ENCODE data around the gene OLFM2. TPM values are rescaled to one million over a fixed set of nuclear protein-coding genes. Genes with fewer than 3 reads are reported as not detected.
A peak's percentile ranks its signal among the peaks of the same experiment; 100 is the strongest.

OLFM2 gene
- total and polyA plus RNA-seq, 2 experiments from 2014 or later: 58.1 to 117 TPM

GRCh38 chr19:9916719-9917118 is 19.6 kb downstream of the OLFM2 start:
- Histone ChIP-seq H3K4me3 (no peak overlapping the region), H4K20me1 (replicated peaks; ENCODE audit: insufficient read depth) (peaks cover 31% of the 10 kb centered on the region), H3K79me2 (replicated peaks; ENCODE audit: insufficient read depth) (peaks cover 42% of the 10 kb centered on the region), H3K27ac (ENCODE audit: low read depth) (0 out of 2 replicates have a peak overlapping the region, but pooled peaks have one; percentile 45), H3K27me3 (ENCODE audit: insufficient read depth) (peaks cover 8% of the 10 kb centered on the region; the same call in 1 of the 2 replicates), H3K4me1 (ENCODE audit: insufficient read depth) (peaks cover 15% of the 10 kb centered on the region), H2AFZ (no peak overlapping the region), H3K9me2 (ENCODE audit: insufficient read depth) (no peaks in the 10 kb centered on the region), H3F3A (replicated peaks; ENCODE audit: low read depth) (0 out of 2 replicates have a peak, but pooled peaks cover 4% of the 10 kb centered on the region), H3K4me2 (no peak overlapping the region), H3K36me3 (ENCODE audit: insufficient read depth) (no peaks in the 10 kb centered on the region)
- no peak for ATAC-seq
- Mint-ChIP-seq H3K27me3 (ENCODE audit: insufficient read depth, low read depth, poor library complexity) (peaks cover 19% of the 10 kb centered on the region), H3K4me1 (peaks cover 21% of the 10 kb centered on the region), H3K9me3 (no peaks in the 10 kb centered on the region; the same call in 2 of the 3 replicates), H3K4me3 (no peak overlapping the region; the same call in 2 of the 3 replicates), H3K27ac (peak overlapping the region; percentile 55), H3K36me3 (ENCODE audit: low read depth) (peaks cover 14% of the 10 kb centered on the region)
- no peak for DNase-seq (ENCODE audit: low spot score)
- TF ChIP-seq, protein P1, sequence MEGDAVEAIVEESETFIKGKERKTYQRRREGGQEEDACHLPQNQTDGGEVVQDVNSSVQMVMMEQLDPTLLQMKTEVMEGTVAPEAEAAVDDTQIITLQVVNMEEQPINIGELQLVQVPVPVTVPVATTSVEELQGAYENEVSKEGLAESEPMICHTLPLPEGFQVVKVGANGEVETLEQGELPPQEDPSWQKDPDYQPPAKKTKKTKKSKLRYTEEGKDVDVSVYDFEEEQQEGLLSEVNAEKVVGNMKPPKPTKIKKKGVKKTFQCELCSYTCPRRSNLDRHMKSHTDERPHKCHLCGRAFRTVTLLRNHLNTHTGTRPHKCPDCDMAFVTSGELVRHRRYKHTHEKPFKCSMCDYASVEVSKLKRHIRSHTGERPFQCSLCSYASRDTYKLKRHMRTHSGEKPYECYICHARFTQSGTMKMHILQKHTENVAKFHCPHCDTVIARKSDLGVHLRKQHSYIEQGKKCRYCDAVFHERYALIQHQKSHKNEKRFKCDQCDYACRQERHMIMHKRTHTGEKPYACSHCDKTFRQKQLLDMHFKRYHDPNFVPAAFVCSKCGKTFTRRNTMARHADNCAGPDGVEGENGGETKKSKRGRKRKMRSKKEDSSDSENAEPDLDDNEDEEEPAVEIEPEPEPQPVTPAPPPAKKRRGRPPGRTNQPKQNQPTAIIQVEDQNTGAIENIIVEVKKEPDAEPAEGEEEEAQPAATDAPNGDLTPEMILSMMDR (conservative IDR thresholded peaks at IDR 0.05; ENCODE audit: low read depth in 2 of 2): no peak

DNA sequence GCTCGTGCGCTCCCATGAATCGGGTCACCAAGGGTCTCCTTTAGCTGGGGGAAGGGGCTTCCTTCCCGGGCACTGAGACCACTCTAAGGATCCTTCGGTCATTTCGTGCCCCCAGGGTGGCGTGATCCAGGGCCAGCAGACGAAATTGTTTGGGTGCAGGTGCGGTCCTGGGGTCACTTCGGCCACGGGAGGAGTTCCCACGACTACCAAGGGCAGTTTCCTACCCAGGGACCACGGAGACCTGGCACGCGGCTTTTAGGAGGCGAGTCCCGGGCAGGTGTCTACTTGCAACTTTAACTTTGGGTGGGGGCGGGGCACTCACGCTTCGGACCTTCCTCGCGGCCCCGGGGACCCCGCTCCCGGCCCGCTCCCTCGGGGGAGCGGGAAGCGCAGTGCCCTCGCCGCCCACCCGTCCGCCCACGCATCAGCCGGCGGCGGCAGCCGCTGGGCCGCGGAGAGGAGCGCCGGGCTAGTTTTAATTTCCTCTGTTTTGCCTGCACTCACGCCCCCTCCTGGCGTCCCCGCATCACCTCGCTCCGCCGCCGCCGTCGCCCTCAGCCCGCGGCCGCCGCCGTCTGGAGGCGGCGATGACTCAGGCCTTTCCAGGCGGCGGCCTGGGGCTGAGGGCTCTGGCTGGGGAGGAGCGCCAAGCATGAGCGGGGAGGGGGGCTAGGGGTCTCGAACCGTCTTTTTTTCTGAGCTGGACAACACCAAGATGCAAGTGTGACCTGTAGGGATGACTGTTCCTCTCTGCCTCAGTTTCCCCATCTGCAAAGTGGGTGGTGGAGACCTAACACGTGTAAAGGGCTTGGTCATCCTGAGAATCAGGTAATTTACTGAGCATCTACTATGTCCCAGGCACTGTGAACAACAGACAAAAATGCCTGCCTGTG is 21.8 kb downstream of the OLFM2 start:
- Mint-ChIP-seq H3K27me3 (ENCODE audit: insufficient read depth, low read depth, poor library complexity) (peaks cover 19% of the 10 kb centered on the region), H3K4me1 (peaks cover 22% of the 10 kb centered on the region), H3K9me3 (no peaks in the 10 kb centered on the region; the same call in 2 of the 3 replicates), H3K4me3 (peak overlapping the region; percentile 75), H3K36me3 (ENCODE audit: low read depth) (peaks cover 10% of the 10 kb centered on the region; the same call in 2 of the 3 replicates), H3K27ac (peak overlapping the region; percentile 83)
- Histone ChIP-seq H3K79me2 (replicated peaks; ENCODE audit: insufficient read depth) (peaks cover 45% of the 10 kb centered on the region), H3K27ac (ENCODE audit: low read depth) (peak overlapping the region; percentile 80), H3F3A (replicated peaks; ENCODE audit: low read depth) (0 out of 2 replicates have a peak, but pooled peaks cover 4% of the 10 kb centered on the region), H3K4me2 (peak overlapping the region; percentile 99), H4K20me1 (replicated peaks; ENCODE audit: insufficient read depth) (peaks cover 35% of the 10 kb centered on the region), H3K4me1 (ENCODE audit: insufficient read depth) (peaks cover 15% of the 10 kb centered on the region), H3K4me3 (peak overlapping the region; percentile 79), H3K9me2 (ENCODE audit: insufficient read depth) (no peaks in the 10 kb centered on the region), H3K36me3 (ENCODE audit: insufficient read depth) (no peaks in the 10 kb centered on the region), H2AFZ (peak overlapping the region; percentile 84; the same call in 1 of the 2 replicates), H3K27me3 (ENCODE audit: insufficient read depth) (peaks cover 8% of the 10 kb centered on the region; the same call in 1 of the 2 replicates)
- peak; percentile 92 for DNase-seq (ENCODE audit: low spot score)
- TF ChIP-seq EZH2phosphoT487 (IDR thresholded peaks at IDR 0.05; ENCODE audit: unreplicated experiment) (no peak), CREB1 (CRISPR knock-in tag; IDR thresholded peaks at IDR 0.05; ENCODE audit: low read depth) (peak; percentile 55; the same call in 1 of the 2 replicates), POLR2AphosphoS5 (IDR thresholded peaks at IDR 0.05; ENCODE audit: low read depth) (no peak), NANOG (IDR thresholded peaks at IDR 0.05; ENCODE audit: borderline replicate concordance) (no peak)
- TF ChIP-seq, protein P2, sequence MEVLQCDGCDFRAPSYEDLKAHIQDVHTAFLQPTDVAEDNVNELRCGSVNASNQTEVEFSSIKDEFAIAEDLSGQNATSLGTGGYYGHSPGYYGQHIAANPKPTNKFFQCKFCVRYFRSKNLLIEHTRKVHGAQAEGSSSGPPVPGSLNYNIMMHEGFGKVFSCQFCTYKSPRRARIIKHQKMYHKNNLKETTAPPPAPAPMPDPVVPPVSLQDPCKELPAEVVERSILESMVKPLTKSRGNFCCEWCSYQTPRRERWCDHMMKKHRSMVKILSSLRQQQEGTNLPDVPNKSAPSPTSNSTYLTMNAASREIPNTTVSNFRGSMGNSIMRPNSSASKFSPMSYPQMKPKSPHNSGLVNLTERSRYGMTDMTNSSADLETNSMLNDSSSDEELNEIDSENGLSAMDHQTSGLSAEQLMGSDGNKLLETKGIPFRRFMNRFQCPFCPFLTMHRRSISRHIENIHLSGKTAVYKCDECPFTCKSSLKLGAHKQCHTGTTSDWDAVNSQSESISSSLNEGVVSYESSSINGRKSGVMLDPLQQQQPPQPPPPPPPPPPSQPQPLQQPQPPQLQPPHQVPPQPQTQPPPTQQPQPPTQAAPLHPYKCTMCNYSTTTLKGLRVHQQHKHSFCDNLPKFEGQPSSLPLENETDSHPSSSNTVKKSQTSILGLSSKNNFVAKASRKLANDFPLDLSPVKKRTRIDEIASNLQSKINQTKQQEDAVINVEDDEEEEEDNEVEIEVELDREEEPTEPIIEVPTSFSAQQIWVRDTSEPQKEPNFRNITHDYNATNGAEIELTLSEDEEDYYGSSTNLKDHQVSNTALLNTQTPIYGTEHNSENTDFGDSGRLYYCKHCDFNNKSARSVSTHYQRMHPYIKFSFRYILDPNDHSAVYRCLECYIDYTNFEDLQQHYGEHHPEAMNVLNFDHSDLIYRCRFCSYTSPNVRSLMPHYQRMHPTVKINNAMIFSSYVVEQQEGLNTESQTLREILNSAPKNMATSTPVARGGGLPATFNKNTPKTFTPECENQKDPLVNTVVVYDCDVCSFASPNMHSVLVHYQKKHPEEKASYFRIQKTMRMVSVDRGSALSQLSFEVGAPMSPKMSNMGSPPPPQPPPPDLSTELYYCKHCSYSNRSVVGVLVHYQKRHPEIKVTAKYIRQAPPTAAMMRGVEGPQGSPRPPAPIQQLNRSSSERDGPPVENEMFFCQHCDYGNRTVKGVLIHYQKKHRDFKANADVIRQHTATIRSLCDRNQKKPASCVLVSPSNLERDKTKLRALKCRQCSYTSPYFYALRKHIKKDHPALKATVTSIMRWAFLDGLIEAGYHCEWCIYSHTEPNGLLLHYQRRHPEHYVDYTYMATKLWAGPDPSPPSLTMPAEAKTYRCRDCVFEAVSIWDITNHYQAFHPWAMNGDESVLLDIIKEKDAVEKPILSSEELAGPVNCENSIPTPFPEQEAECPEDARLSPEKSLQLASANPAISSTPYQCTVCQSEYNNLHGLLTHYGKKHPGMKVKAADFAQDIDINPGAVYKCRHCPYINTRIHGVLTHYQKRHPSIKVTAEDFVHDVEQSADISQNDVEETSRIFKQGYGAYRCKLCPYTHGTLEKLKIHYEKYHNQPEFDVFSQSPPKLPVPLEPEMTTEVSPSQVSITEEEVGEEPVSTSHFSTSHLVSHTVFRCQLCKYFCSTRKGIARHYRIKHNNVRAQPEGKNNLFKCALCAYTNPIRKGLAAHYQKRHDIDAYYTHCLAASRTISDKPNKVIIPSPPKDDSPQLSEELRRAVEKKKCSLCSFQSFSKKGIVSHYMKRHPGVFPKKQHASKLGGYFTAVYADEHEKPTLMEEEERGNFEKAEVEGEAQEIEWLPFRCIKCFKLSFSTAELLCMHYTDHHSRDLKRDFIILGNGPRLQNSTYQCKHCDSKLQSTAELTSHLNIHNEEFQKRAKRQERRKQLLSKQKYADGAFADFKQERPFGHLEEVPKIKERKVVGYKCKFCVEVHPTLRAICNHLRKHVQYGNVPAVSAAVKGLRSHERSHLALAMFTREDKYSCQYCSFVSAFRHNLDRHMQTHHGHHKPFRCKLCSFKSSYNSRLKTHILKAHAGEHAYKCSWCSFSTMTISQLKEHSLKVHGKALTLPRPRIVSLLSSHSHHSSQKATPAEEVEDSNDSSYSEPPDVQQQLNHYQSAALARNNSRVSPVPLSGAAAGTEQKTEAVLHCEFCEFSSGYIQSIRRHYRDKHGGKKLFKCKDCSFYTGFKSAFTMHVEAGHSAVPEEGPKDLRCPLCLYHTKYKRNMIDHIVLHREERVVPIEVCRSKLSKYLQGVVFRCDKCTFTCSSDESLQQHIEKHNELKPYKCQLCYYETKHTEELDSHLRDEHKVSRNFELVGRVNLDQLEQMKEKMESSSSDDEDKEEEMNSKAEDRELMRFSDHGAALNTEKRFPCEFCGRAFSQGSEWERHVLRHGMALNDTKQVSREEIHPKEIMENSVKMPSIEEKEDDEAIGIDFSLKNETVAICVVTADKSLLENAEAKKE (CRISPR knock-in tag; IDR thresholded peaks at IDR 0.05): no peak
- TF ChIP-seq, protein P1 (conservative IDR thresholded peaks at IDR 0.05; ENCODE audit: low read depth in 2 of 2): peak; percentile 45 to 71; a peak in 3 of 4 replicates
- peak; percentile 77 for ATAC-seq
